K562 (cell line): ENCODE measurements around the gene SIRT5. TPM values are rescaled to one million over a fixed set of nuclear protein-coding genes. Genes with fewer than 3 reads are reported as not detected.

ENCODE experiments used
- ASH1L ChIP-seq: fragments of 450-650 bp; IDR thresholded peaks from 2 replicates; pipeline ENCODE4 v1.6.1; 2018; ENCODE audit warnings: borderline replicate concordance, mild to moderate bottlenecking, low read depth; ENCODE audit not compliant: partially characterized antibody
- CREB1 ChIP-seq, 2 experiments: sonication (generic) in 1 of 2; formaldehyde crosslinking in 1 of 2; IDR thresholded peaks; 2 replicates each; pipeline versions ENCODE4 v1.6.1 to v1.8.0; 2012 to 2022; ENCODE audit warnings: inconsistent platforms in 1 of 2, mild to moderate bottlenecking in 1 of 2, missing genetic modification reagents in 1 of 2, moderate library complexity in 1 of 2
- DMBX1 ChIP-seq: fragments of 250-450 bp; sonication (Bioruptor Pico); IDR thresholded peaks from 2 replicates; pipeline ENCODE4 v1.8.0; 2022; ENCODE audit warnings: inconsistent platforms, mild to moderate bottlenecking, moderate library complexity, borderline replicate concordance
- ETV1 ChIP-seq: fragments of 450-650 bp; conservative IDR thresholded peaks from 2 replicates; pipeline ENCODE4 v1.6.1; 2016; ENCODE audit warnings: missing genetic modification characterization, control low read depth, low read depth, missing compliant biosample characterization
- ILF3 ChIP-seq: fragments of 450-650 bp; IDR thresholded peaks from 2 replicates; pipeline ENCODE4 v1.6.1; 2018; ENCODE audit warnings: antibody characterized with exemption, mild to moderate bottlenecking, moderate library complexity, borderline replicate concordance
- LCOR ChIP-seq: sonication (generic); formaldehyde crosslinking; IDR thresholded peaks from 2 replicates; pipeline ENCODE4 v1.8.0; 2022; ENCODE audit warnings: mild to moderate bottlenecking, missing genetic modification reagents
- MYC ChIP-seq, 2 experiments: fragments of 250-450 bp in 1 of 2; sonication (Bioruptor Pico) in 1 of 2; IDR thresholded peaks; 2 replicates each; pipeline versions ENCODE4 v1.5.1 to v1.6.1; 2012 to 2021; ENCODE audit warnings: low read depth in 2 of 2, borderline replicate concordance in 1 of 2, improper control_type of control experiment in 1 of 2, low read length in 1 of 2, mild to moderate bottlenecking in 1 of 2, moderate library complexity in 1 of 2
- MYNN ChIP-seq, 2 experiments: sonication (generic); formaldehyde crosslinking in 1 of 2; IDR thresholded peaks; 2 replicates each; pipeline versions ENCODE4 v1.5.0 to v1.6.1; 2016 to 2020; ENCODE audit warnings: antibody characterized with exemption in 1 of 2, missing genetic modification reagents in 1 of 2
- RBM34 ChIP-seq: fragments of 200-400 bp; formaldehyde crosslinking; IDR thresholded peaks from 2 replicates; pipeline ENCODE4 v1.6.1; 2018; ENCODE audit warnings: low read length, borderline replicate concordance; ENCODE audit not compliant: insufficient read depth
- RCOR1 ChIP-seq, 2 experiments: IDR thresholded peaks; 2 replicates each; pipeline ENCODE4 v1.6.1; 2012; ENCODE audit warnings: low read depth in 2 of 2, low read length in 2 of 2, borderline replicate concordance in 1 of 2, improper control_type of control experiment in 1 of 2
- RHOXF2B ChIP-seq: fragments of 250-450 bp; sonication (Bioruptor Pico); conservative IDR thresholded peaks from 2 replicates; pipeline ENCODE4 v1.5.1; 2021
- SOX6 ChIP-seq: fragments of 450-650 bp; IDR thresholded peaks from 2 replicates; pipeline ENCODE4 v1.6.1; 2014; ENCODE audit warnings: mild to moderate bottlenecking
- TEAD2 ChIP-seq: fragments of 450-650 bp; IDR thresholded peaks from 2 replicates; pipeline ENCODE4 v1.6.1; 2016; ENCODE audit warnings: missing genetic modification characterization, control low read depth, missing compliant biosample characterization
- TOE1 ChIP-seq, 2 experiments: fragments of 450-650 bp in 1 of 2; sonication (generic) in 1 of 2; formaldehyde crosslinking in 1 of 2; IDR thresholded peaks; 2 replicates each; pipeline versions ENCODE4 v1.7.1 to v1.8.0; 2016 to 2022; ENCODE audit warnings: borderline replicate concordance in 2 of 2, mild to moderate bottlenecking in 2 of 2, antibody characterized with exemption in 1 of 2, inconsistent platforms in 1 of 2, low read depth in 1 of 2, missing genetic modification reagents in 1 of 2, moderate library complexity in 1 of 2
- ZBTB17 ChIP-seq: fragments of 450-650 bp; formaldehyde crosslinking; IDR thresholded peaks from 2 replicates; pipeline ENCODE4 v1.4.0; 2020; ENCODE audit warnings: mild to moderate bottlenecking
- ZBTB8A ChIP-seq: fragments of 450-650 bp; IDR thresholded peaks from 2 replicates; pipeline ENCODE4 v1.6.1; 2018; ENCODE audit warnings: mild to moderate bottlenecking, moderate library complexity; ENCODE audit not compliant: partially characterized antibody
- ZKSCAN3 ChIP-seq: fragments of 250-450 bp; sonication (Bioruptor Pico); IDR thresholded peaks from 2 replicates; pipeline ENCODE4 v1.4.0; 2020
- ZNF174 ChIP-seq: fragments of 250-450 bp; sonication (Bioruptor Pico); IDR thresholded peaks from 2 replicates; pipeline ENCODE4 v1.4.0; 2020; ENCODE audit warnings: mild to moderate bottlenecking
- ZNF384 ChIP-seq: IDR thresholded peaks from 2 replicates; pipeline ENCODE4 v1.6.1; 2012; ENCODE audit warnings: low read depth, low read length, improper control_type of control experiment
- polyA plus RNA-seq, 8 experiments: library from polyadenylated mRNA; depleted of rRNA in 4 of 8; stranded (reverse) in 5 of 8; unstranded in 3 of 8; fragments of >200 nt; fragmentation: Nextera tagmentation in 2 of 8; fragmentation: Illumina TruSeq in 1 of 8; extraction: Ambion mirVana in 2 of 8; extraction: Trizol in 1 of 8; gene quantifications; 2 replicates each; pipeline versions ENCODE4 v1.2.1 to v1.2.3, GENCODE V29; 2011 to 2014; ENCODE audit warnings: inconsistent platforms in 1 of 8, missing spikeins in 1 of 8
- total RNA-seq, 7 experiments: library from RNA; depleted of rRNA in 6 of 7; stranded (reverse); fragments of >200 nt in 6 of 7; fragmentation: Illumina TruSeq in 2 of 7; extraction: Trizol in 2 of 7; gene quantifications; 2 replicates each; pipeline versions ENCODE4 v1.2.1 to v1.2.3, GENCODE V29; 2011 to 2021; ENCODE audit warnings: low replicate concordance in 1 of 7
- TF ChIP-seq, protein P1 (sequence below), 2 experiments: fragments of 150-350 bp in 1 of 2; IDR thresholded peaks; 2 replicates each; pipeline ENCODE4 v1.6.1; 2012 to 2016; ENCODE audit warnings: low read depth in 2 of 2, low read length in 2 of 2, mild to moderate bottlenecking in 1 of 2, moderate library complexity in 1 of 2
- TF ChIP-seq, protein P2 (sequence below): fragments of 450-650 bp; formaldehyde crosslinking; IDR thresholded peaks from 2 replicates; pipeline ENCODE4 v1.4.0; 2022; ENCODE audit warnings: missing genetic modification characterization
- TF ChIP-seq, protein P3 (sequence below): fragments of 450-650 bp; formaldehyde crosslinking; IDR thresholded peaks from 2 replicates; pipeline ENCODE4 v1.4.0; 2020; ENCODE audit warnings: mild to moderate bottlenecking, mixed read lengths

The SIRT5 gene
- total and polyA plus RNA-seq, 9 of the 15 experiments (the other 6 are each of a cell fraction or from before 2014, with no cell fraction given) = 2.1 to 15.7 (median 11.4) TPM

DNA sequence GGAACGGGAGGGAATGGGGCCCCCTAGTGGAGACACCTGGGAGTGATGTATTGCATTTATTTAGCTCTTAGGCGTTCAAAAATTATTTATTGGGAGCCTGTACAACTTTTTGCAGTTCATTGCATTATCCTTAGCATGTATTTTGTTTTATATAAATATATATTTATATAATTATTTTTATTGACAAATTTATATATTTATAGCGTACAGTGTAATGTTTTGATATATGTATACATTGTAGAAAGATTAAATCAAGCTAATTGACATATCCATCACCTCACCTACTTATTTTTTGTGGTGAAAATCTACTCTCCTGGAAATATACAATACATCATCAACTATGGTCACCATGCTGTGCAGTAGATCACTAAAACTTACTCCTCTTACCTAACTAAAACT is 975 bp downstream of the SIRT5 start (continued):
- no peak for TF ChIP-seq ZNF384
- TF ChIP-seq MYC (IDR thresholded peaks at IDR 0.05; ENCODE audit: low read depth, low read length) = no peak
- no peak for TF ChIP-seq MYC (CRISPR knock-in tag; IDR thresholded peaks at IDR 0.05; ENCODE audit: borderline replicate concordance, low read depth)
- TF ChIP-seq RHOXF2B (CRISPR knock-in tag) = no peak
- no peak for TF ChIP-seq LCOR
- TF ChIP-seq TEAD2 = no peak
- no peak for TF ChIP-seq ETV1 (tag)
- TF ChIP-seq ZBTB17 (CRISPR knock-in tag) = no peak
- TF ChIP-seq, protein P1, sequence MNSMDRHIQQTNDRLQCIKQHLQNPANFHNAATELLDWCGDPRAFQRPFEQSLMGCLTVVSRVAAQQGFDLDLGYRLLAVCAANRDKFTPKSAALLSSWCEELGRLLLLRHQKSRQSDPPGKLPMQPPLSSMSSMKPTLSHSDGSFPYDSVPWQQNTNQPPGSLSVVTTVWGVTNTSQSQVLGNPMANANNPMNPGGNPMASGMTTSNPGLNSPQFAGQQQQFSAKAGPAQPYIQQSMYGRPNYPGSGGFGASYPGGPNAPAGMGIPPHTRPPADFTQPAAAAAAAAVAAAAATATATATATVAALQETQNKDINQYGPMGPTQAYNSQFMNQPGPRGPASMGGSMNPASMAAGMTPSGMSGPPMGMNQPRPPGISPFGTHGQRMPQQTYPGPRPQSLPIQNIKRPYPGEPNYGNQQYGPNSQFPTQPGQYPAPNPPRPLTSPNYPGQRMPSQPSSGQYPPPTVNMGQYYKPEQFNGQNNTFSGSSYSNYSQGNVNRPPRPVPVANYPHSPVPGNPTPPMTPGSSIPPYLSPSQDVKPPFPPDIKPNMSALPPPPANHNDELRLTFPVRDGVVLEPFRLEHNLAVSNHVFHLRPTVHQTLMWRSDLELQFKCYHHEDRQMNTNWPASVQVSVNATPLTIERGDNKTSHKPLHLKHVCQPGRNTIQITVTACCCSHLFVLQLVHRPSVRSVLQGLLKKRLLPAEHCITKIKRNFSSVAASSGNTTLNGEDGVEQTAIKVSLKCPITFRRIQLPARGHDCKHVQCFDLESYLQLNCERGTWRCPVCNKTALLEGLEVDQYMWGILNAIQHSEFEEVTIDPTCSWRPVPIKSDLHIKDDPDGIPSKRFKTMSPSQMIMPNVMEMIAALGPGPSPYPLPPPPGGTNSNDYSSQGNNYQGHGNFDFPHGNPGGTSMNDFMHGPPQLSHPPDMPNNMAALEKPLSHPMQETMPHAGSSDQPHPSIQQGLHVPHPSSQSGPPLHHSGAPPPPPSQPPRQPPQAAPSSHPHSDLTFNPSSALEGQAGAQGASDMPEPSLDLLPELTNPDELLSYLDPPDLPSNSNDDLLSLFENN (IDR thresholded peaks at IDR 0.05; ENCODE audit: low read depth in 2 of 2, low read length in 2 of 2) = no peak
- TF ChIP-seq ILF3 = no peak
- no peak for TF ChIP-seq ASH1L
- TF ChIP-seq SOX6 = no peak
- TF ChIP-seq TOE1 (IDR thresholded peaks at IDR 0.05; ENCODE audit: borderline replicate concordance) = peak; percentile 22; the same call in 1 of the 2 replicates
- no peak for TF ChIP-seq TOE1 (CRISPR knock-in tag; IDR thresholded peaks at IDR 0.05; ENCODE audit: borderline replicate concordance, low read depth)
- TF ChIP-seq, protein P2, sequence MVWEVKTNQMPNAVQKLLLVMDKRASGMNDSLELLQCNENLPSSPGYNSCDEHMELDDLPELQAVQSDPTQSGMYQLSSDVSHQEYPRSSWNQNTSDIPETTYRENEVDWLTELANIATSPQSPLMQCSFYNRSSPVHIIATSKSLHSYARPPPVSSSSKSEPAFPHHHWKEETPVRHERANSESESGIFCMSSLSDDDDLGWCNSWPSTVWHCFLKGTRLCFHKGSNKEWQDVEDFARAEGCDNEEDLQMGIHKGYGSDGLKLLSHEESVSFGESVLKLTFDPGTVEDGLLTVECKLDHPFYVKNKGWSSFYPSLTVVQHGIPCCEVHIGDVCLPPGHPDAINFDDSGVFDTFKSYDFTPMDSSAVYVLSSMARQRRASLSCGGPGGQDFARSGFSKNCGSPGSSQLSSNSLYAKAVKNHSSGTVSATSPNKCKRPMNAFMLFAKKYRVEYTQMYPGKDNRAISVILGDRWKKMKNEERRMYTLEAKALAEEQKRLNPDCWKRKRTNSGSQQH = no peak
- TF ChIP-seq ZKSCAN3 (CRISPR knock-in tag) = no peak
- peak in 1 of 2 experiments; percentile 64; a peak in 1 of 4 replicates for TF ChIP-seq RCOR1 (IDR thresholded peaks at IDR 0.05; ENCODE audit: borderline replicate concordance in 1 of 2, low read depth in 2 of 2, low read length in 2 of 2)
- no peak for TF ChIP-seq ZBTB8A
- no peak for TF ChIP-seq DMBX1 (CRISPR knock-in tag)
- no peak for TF ChIP-seq MYNN (IDR thresholded peaks at IDR 0.05)
- no peak for TF ChIP-seq MYNN (CRISPR knock-in tag; IDR thresholded peaks at IDR 0.05)
- TF ChIP-seq ZNF174 (CRISPR knock-in tag) = no peak
- no peak for TF ChIP-seq CREB1 (IDR thresholded peaks at IDR 0.05)
- no peak for TF ChIP-seq CREB1 (CRISPR knock-in tag; IDR thresholded peaks at IDR 0.05)
- TF ChIP-seq, protein P3, sequence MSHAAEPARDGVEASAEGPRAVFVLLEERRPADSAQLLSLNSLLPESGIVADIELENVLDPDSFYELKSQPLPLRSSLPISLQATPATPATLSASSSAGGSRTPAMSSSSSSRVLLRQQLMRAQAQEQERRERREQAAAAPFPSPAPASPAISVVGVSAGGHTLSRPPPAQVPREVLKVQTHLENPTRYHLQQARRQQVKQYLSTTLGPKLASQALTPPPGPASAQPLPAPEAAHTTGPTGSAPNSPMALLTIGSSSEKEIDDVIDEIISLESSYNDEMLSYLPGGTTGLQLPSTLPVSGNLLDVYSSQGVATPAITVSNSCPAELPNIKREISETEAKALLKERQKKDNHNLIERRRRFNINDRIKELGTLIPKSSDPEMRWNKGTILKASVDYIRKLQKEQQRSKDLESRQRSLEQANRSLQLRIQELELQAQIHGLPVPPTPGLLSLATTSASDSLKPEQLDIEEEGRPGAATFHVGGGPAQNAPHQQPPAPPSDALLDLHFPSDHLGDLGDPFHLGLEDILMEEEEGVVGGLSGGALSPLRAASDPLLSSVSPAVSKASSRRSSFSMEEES (CRISPR knock-in tag) = no peak
- TF ChIP-seq RBM34 = no peak
